Measurements from ENCODE around the gene HTR6.

DNA sequence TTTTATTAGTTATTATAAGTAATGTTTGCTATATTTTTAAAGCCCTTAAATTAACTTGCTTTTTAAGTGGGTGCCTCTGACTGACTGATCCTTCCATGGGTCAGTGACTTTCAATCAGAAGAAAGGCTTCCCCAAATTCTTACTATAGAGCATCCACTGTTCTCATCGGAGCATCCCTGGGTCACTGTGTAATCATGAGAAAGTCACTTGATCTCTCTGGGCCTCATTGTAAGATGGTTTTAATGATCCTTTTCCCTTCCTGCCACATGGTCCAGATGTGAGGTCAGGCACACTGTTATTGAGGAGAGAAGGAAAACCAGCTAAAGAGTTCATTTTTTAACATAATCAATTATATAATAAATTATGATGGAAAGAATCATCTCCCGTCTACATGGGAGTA lies 31.6 kb upstream of the HTR6 start:
- no peak for TF ChIP-seq EZH2 (optimal IDR thresholded peaks at IDR 0.05; ENCODE audit: low read depth, low read length)
- TF ChIP-seq CTCF (IDR thresholded peaks at IDR 0.05; ENCODE audit: low read length), result no peak

Data from MM.1S (cell line).